Stimulated activated CD8-positive, alpha-beta memory T cell treated with anti-CD3 and anti-CD28 coated beads, Interleukin-7, amount 100 ng/mL, for 4 hours (primary cell): ENCODE data around the gene PPP1R13B.

ENCODE experiments used
- DNase-seq, 2 donors: peaks; one replicate each; pipeline ENCODE4 v3.0.0-alpha.2; 2020; ENCODE audit warnings: low read depth in 2 of 2

The PPP1R13B gene

DNA sequence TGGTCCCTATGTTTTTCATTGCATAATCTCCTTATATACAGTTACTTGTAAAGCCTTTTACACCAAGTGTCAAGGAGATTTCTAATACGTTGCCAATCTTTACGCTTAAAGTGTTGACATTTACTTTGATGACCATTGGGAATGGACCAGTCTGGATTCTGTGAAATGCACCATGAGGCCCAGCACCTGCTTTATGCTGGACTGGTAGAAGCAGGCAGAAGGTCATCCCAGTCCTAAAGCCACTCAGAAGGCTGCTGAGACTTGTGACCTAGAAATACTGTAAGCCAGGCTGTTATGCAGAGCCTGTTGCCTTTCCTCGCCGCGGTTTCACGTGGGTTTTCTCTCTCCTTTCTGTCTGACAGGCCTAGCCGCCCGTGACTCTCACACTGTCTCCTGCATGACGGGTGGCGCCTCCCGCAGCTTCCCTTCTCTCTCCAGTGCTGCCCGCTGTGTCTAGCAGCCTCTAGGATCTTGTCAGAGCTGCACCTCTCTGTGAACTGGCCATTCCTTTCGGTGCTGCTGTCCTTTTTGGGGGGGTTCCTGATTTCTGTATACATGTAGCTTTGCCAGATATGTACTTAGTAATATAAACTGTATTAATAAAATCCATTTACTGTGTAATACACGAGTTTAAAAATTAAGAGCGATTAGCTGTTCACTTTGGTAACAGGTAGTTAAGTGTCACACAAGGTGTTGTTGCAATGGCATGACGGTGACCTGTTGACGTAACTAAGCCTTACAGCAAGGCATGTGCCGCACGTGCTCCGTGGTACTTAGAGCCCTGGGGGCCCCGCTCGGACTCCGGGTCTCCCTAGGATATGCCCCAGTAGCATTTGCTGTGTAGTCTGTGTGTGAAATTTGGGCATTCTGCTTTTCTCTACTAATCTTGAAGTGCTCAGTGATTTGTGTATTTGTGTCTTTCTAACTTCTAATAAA, 161.8 kb downstream of the PPP1R13B start:
- DNase-seq = no peak

- no peak for DNase-seq
Measured at GRCh38 chr14:103684871-103685270, 162.5 kb downstream of the PPP1R13B start.

- no peak for DNase-seq
Measured at GRCh38 chr14:103684471-103684870, 162.9 kb downstream of the PPP1R13B start.
